ENCODE data around the gene MAP6.

DNA sequence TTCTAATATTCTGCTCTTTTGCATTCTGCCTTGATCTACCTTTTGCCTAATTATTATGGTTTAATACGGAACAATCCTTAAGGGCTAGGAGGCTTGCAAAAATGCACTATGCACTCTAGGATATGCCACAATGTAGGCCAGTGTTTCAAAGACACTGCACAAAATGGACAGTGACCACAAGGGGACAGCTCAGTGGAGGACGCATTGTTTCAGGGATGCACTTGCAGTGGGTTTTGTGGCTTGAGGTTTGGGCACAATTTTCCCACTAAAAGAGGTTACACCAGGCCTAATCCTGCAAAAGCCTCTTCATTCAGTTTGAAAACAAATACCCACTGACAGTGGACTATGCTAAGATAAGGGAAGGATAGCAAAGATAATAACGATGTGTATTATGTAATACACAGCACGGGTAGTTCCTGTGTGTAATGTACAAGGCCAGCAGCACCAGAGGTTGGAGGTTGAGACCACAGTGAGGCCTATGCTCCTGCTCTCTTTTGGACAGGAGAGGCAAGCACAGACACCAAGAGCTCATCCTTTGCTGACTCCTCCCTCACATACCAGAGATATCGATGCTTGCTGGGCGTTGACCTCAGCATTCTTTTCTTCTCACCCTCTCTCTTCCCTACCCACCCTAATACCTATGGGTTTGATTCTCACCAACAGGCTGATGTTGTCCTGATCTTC, 12.7 kb downstream of the MAP6 start:
- TF ChIP-seq ZFP30 (CRISPR knock-in tag; IDR thresholded peaks at IDR 0.05) (no peak), ZNF8 (CRISPR knock-in tag; IDR thresholded peaks at IDR 0.05) (no peak), GLIS3 (CRISPR knock-in tag; IDR thresholded peaks at IDR 0.05) (no peak), ESRRG (CRISPR knock-in tag; IDR thresholded peaks at IDR 0.05) (no peak), OSR1 (CRISPR knock-in tag; IDR thresholded peaks at IDR 0.05) (no peak), PPARA (CRISPR knock-in tag; IDR thresholded peaks at IDR 0.05; ENCODE audit: borderline replicate concordance) (no peak), ZC3H10 (CRISPR knock-in tag; IDR thresholded peaks at IDR 0.05) (no peak)
- TF ChIP-seq, protein P1, sequence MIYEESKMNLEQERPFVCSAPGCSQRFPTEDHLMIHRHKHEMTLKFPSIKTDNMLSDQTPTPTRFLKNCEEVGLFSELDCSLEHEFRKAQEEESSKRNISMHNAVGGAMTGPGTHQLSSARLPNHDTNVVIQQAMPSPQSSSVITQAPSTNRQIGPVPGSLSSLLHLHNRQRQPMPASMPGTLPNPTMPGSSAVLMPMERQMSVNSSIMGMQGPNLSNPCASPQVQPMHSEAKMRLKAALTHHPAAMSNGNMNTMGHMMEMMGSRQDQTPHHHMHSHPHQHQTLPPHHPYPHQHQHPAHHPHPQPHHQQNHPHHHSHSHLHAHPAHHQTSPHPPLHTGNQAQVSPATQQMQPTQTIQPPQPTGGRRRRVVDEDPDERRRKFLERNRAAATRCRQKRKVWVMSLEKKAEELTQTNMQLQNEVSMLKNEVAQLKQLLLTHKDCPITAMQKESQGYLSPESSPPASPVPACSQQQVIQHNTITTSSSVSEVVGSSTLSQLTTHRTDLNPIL (CRISPR knock-in tag; IDR thresholded peaks at IDR 0.05; ENCODE audit: low read depth) = no peak
- TF ChIP-seq, protein P2, sequence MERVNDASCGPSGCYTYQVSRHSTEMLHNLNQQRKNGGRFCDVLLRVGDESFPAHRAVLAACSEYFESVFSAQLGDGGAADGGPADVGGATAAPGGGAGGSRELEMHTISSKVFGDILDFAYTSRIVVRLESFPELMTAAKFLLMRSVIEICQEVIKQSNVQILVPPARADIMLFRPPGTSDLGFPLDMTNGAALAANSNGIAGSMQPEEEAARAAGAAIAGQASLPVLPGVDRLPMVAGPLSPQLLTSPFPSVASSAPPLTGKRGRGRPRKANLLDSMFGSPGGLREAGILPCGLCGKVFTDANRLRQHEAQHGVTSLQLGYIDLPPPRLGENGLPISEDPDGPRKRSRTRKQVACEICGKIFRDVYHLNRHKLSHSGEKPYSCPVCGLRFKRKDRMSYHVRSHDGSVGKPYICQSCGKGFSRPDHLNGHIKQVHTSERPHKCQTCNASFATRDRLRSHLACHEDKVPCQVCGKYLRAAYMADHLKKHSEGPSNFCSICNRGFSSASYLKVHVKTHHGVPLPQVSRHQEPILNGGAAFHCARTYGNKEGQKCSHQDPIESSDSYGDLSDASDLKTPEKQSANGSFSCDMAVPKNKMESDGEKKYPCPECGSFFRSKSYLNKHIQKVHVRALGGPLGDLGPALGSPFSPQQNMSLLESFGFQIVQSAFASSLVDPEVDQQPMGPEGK (CRISPR knock-in tag; IDR thresholded peaks at IDR 0.05; ENCODE audit: borderline replicate concordance) = no peak
- TF ChIP-seq, protein P3, sequence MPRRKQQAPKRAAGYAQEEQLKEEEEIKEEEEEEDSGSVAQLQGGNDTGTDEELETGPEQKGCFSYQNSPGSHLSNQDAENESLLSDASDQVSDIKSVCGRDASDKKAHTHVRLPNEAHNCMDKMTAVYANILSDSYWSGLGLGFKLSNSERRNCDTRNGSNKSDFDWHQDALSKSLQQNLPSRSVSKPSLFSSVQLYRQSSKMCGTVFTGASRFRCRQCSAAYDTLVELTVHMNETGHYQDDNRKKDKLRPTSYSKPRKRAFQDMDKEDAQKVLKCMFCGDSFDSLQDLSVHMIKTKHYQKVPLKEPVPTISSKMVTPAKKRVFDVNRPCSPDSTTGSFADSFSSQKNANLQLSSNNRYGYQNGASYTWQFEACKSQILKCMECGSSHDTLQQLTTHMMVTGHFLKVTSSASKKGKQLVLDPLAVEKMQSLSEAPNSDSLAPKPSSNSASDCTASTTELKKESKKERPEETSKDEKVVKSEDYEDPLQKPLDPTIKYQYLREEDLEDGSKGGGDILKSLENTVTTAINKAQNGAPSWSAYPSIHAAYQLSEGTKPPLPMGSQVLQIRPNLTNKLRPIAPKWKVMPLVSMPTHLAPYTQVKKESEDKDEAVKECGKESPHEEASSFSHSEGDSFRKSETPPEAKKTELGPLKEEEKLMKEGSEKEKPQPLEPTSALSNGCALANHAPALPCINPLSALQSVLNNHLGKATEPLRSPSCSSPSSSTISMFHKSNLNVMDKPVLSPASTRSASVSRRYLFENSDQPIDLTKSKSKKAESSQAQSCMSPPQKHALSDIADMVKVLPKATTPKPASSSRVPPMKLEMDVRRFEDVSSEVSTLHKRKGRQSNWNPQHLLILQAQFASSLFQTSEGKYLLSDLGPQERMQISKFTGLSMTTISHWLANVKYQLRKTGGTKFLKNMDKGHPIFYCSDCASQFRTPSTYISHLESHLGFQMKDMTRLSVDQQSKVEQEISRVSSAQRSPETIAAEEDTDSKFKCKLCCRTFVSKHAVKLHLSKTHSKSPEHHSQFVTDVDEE (CRISPR knock-in tag; IDR thresholded peaks at IDR 0.05) = no peak

Data from SK-N-SH treated with all-trans-retinoic acid at 6 μM for 48 hours (cell line).